B cell (primary cell): Measurements from ENCODE around the gene INTS3. TPM values are rescaled to one million over a fixed set of nuclear protein-coding genes. Genes with fewer than 3 reads are reported as not detected.
A peak's percentile ranks its signal among the peaks of the same experiment; 100 is the strongest.

Experiments
- ATAC-seq: fragments of 200-7000 bp; cut with Tn5 transposase; one replicate; pipeline ENCODE4 v1.10.0; 2021; ENCODE audit warnings: low read depth, mild to moderate bottlenecking, moderate number of reproducible peaks, moderate library complexity
- CTCF ChIA-PET: fragments of 350-600 bp; sonication (Branson Sonifier 250); formaldehyde crosslinking; loops from one replicate; lab custom pipeline; 2021; ENCODE audit warnings: antibody characterized with exemption, inconsistent platforms; lab: Charles Lee
- POLR2A ChIA-PET: fragments of 350-600 bp; sonication (Branson Sonifier 250); formaldehyde crosslinking; loops from one replicate; lab custom pipeline; 2021; ENCODE audit warnings: antibody characterized with exemption; lab: Charles Lee
- DNase-seq: peaks from one replicate; pipeline ENCODE4 v3.0.0; 2013
- H2AFZ ChIP-seq: 2 replicates; pipeline ENCODE4 v1.6.1; 2012; ENCODE audit warnings: mild to moderate bottlenecking, low read depth, low read length; ENCODE audit not compliant: insufficient read depth, poor library complexity, severe bottlenecking
- H3K27ac ChIP-seq, 2 donors: 1 replicate in 1 of 2; 2 replicates in 1 of 2; pipeline ENCODE4 v1.5.1; 2012 to 2013; ENCODE audit warnings: low read length in 2 of 2, mild to moderate bottlenecking in 2 of 2, moderate library complexity in 1 of 2
- H3K27me3 ChIP-seq, 4 experiments: fragments of 200-600 bp in 1 of 4; sonication (generic) in 1 of 4; replicated peaks in 1 of 4; 1 replicate in 2 of 4; 2 replicates in 2 of 4; pipeline versions ENCODE4 v1.6.1 to v1.7.0; 2013 to 2016; ENCODE audit warnings: low read length in 3 of 4, mild to moderate bottlenecking in 2 of 4, mixed read lengths in 1 of 4, moderate library complexity in 1 of 4; ENCODE audit not compliant: insufficient read depth in 4 of 4, control insufficient read depth in 3 of 4; ENCODE audit errors: control extremely low read depth in 1 of 4
- H3K36me3 ChIP-seq, 2 experiments: replicated peaks in 1 of 2; 1 replicate in 1 of 2; 2 replicates in 1 of 2; pipeline versions ENCODE4 v1.6.1 to v1.7.1; 2013; ENCODE audit warnings: low read length in 1 of 2; ENCODE audit not compliant: insufficient read depth in 2 of 2, control insufficient read depth in 1 of 2; ENCODE audit errors: control extremely low read depth in 1 of 2, extremely low read depth in 1 of 2
- H3K4me1 ChIP-seq, 2 donors: fragments of 200-600 bp in 1 of 2; sonication (generic) in 1 of 2; 1 replicate in 1 of 2; 2 replicates in 1 of 2; pipeline versions ENCODE4 v1.5.1 to v1.6.1; 2013 to 2017; ENCODE audit warnings: low read length in 2 of 2; ENCODE audit not compliant: control insufficient read depth in 2 of 2, insufficient read depth in 2 of 2
- H3K4me2 ChIP-seq: replicated peaks from 2 replicates; pipeline ENCODE3; 2012; ENCODE audit warnings: mild to moderate bottlenecking, low read depth, low read length; ENCODE audit not compliant: poor library complexity, severe bottlenecking
- H3K4me3 ChIP-seq, 5 experiments: fragments of 200-600 bp in 1 of 5; sonication (generic) in 1 of 5; 1 replicate in 3 of 5; 2 replicates in 2 of 5; pipeline versions ENCODE4 v1.5.1 to v1.7.0; 2011 to 2016; ENCODE audit warnings: low read length in 4 of 5, mild to moderate bottlenecking in 4 of 5, low read depth in 2 of 5, control low read depth in 1 of 5, moderate library complexity in 1 of 5; ENCODE audit not compliant: insufficient read depth in 1 of 5; ENCODE audit errors: control extremely low read depth in 1 of 5, extremely low read depth in 1 of 5
- H3K79me2 ChIP-seq: fragments of 200-600 bp; sonication (generic); one replicate; pipeline ENCODE4 v1.6.0; 2016; ENCODE audit warnings: low read length; ENCODE audit not compliant: control insufficient read depth, insufficient read depth
- H3K9ac ChIP-seq: fragments of 200-600 bp; sonication (generic); 2 replicates; pipeline ENCODE4 v1.6.1; 2017; ENCODE audit warnings: mild to moderate bottlenecking, low read length, moderate library complexity
- H3K9me3 ChIP-seq, 3 donors: one replicate each; pipeline versions ENCODE4 v1.6.1 to v1.7.1; 2013; ENCODE audit warnings: low read length in 2 of 3; ENCODE audit not compliant: control insufficient read depth in 2 of 3, insufficient read depth in 1 of 3; ENCODE audit errors: control extremely low read depth in 1 of 3
- H4K20me1 ChIP-seq: 2 replicates; pipeline ENCODE4 v1.6.0; 2012; ENCODE audit warnings: mild to moderate bottlenecking, low read length; ENCODE audit not compliant: insufficient read depth, control insufficient read depth, poor library complexity, severe bottlenecking
- H3K27ac Mint-ChIP-seq: one replicate; pipeline ENCODE4 v1.8.0; 2021; ENCODE audit warnings: mixed read lengths
- H3K27me3 Mint-ChIP-seq: one replicate; pipeline ENCODE4 v1.8.0; 2021; ENCODE audit warnings: mixed read lengths
- H3K4me1 Mint-ChIP-seq: one replicate; pipeline ENCODE4 v1.8.0; 2021; ENCODE audit warnings: mixed read lengths
- H3K4me3 Mint-ChIP-seq: one replicate; pipeline ENCODE4 v1.8.0; 2021; ENCODE audit warnings: mixed read lengths
- H3K9me3 Mint-ChIP-seq: one replicate; pipeline ENCODE4 v1.8.0; 2022; ENCODE audit warnings: mixed read lengths; ENCODE audit not compliant: insufficient read depth
- EZH2 ChIP-seq: IDR thresholded peaks from 2 replicates; pipeline ENCODE4 v1.6.1; 2012; ENCODE audit warnings: borderline replicate concordance, low read depth, mild to moderate bottlenecking, moderate library complexity, low read length; ENCODE audit not compliant: insufficient read depth, poor library complexity, severe bottlenecking
- WGBS: methylation state at CpG from one replicate; pipeline ENCODE4 v1.1.5; 2013; ENCODE audit warnings: missing lambda C conversion rate; ENCODE audit not compliant: insufficient coverage; 5-methylcytosine and 5-hydroxymethylcytosine counted together
- intact Hi-C: fragments of 100-400 bp; cut with micrococcal nuclease; formaldehyde crosslinking; loops from one replicate; pipeline ENCODE4 v1.10.0; 2022
- polyA plus RNA-seq: library from polyadenylated mRNA; depleted of rRNA; stranded (reverse); fragments of >200 nt; gene quantifications from 2 replicates; pipeline ENCODE4 v1.2.3, GENCODE V29; 2012
- total RNA-seq, 2 donors: library from RNA; stranded (reverse); fragments of 120-200 nt in 1 of 2; gene quantifications; 1 replicate in 1 of 2; 2 replicates in 1 of 2; pipeline versions ENCODE4 v1.2.3 to v1.2.4, GENCODE V29; 2013 to 2022
- TF ChIP-seq, protein P1 (sequence below): fragments of 200-600 bp; IDR thresholded peaks from one replicate; pipeline ENCODE4 v1.8.0; 2022; ENCODE audit warnings: antibody characterized with exemption, mild to moderate bottlenecking

The INTS3 gene
- total and polyA plus RNA-seq, 2 donors (not counting 1 experiment from before 2014, with no cell fraction given): 69.1 to 84.1 TPM

GRCh38 chr1:153774026-153774595 lies 46.3 kb downstream of the INTS3 start:
- Histone ChIP-seq H2AFZ (no peak overlapping the region), H3K79me2 (peaks cover 6% of the 10 kb centered on the region), H3K4me3 (no peak overlapping the region), H4K20me1 (peaks cover 9% of the 10 kb centered on the region), H3K4me1 (peaks cover 28 to 42% of the 10 kb centered on the region in 2 donors), H3K27ac (no peak overlapping the region), H3K36me3 (peaks cover 0 to 26% of the 10 kb centered on the region in 2 experiments), H3K4me2 (no peak overlapping the region), H3K9me3 (no peaks in the 10 kb centered on the region), H3K9ac (no peak overlapping the region), H3K27me3 (no peaks in the 10 kb centered on the region)
- TF ChIP-seq, protein P1, sequence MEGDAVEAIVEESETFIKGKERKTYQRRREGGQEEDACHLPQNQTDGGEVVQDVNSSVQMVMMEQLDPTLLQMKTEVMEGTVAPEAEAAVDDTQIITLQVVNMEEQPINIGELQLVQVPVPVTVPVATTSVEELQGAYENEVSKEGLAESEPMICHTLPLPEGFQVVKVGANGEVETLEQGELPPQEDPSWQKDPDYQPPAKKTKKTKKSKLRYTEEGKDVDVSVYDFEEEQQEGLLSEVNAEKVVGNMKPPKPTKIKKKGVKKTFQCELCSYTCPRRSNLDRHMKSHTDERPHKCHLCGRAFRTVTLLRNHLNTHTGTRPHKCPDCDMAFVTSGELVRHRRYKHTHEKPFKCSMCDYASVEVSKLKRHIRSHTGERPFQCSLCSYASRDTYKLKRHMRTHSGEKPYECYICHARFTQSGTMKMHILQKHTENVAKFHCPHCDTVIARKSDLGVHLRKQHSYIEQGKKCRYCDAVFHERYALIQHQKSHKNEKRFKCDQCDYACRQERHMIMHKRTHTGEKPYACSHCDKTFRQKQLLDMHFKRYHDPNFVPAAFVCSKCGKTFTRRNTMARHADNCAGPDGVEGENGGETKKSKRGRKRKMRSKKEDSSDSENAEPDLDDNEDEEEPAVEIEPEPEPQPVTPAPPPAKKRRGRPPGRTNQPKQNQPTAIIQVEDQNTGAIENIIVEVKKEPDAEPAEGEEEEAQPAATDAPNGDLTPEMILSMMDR: no peak
- no peak for TF ChIP-seq EZH2
- intact Hi-C loops: loop anchor here (2.0 kb wide), 1 partner anchor 17 kb away; no protein-coding TSS in a partner anchor
- 77% methylated on average over 7 of the region's 8 CpGs for WGBS
- ATAC-seq (no peak), DNase-seq (peak; percentile 22)
- Mint-ChIP-seq H3K4me3 (peak overlapping the region; percentile 91), H3K9me3 (no peaks in the 10 kb centered on the region), H3K4me1 (peaks cover 44% of the 10 kb centered on the region), H3K27me3 (no peaks in the 10 kb centered on the region), H3K27ac (peak overlapping the region; percentile 84)
- ChIA-PET CTCF (interaction anchor here (1.3 kb wide), 1 partner anchor 10 kb away, joined by 4 read pairs; no protein-coding TSS in a partner anchor), POLR2A (interaction anchor here (0.6 to 2.2 kb wide), 3 partner anchors 9 to 185 kb away, joined by 3 to 5 read pairs (median 3); partner anchors contain the start of gene INTS3)
